SKM-1 (cell line): ENCODE measurements around the gene ELMO3.
A peak's percentile ranks its signal among the peaks of the same experiment; 100 is the strongest.

Experiments used
- DNase-seq: peaks from one replicate; lab custom pipeline; 2025; ENCODE audit not compliant: unreplicated experiment; lab: John Stamatoyannopoulos, UW

The ELMO3 gene

GRCh38 chr16:67237396-67238277, 38.7 kb downstream of the ELMO3 start:
- no peak for DNase-seq

- no peak for DNase-seq
Measured at GRCh38 chr16:67238278-67238575, 39.3 kb downstream of the ELMO3 start.

- no peak for DNase-seq
Measured at GRCh38 chr16:67238806-67239470, 40.0 kb downstream of the ELMO3 start.

- DNase-seq = no peak
Measured at GRCh38 chr16:67240506-67240905, 41.6 kb downstream of the ELMO3 start.

- no peak for DNase-seq
Measured at GRCh38 chr16:67241008-67241900, 42.3 kb downstream of the ELMO3 start.

GRCh38 chr16:67242138-67242730, 43.3 kb downstream of the ELMO3 start:
- no peak for DNase-seq

GRCh38 chr16:67243481-67243880, 44.5 kb downstream of the ELMO3 start:
- DNase-seq = no peak

GRCh38 chr16:67244387-67245185, 45.7 kb downstream of the ELMO3 start:
- DNase-seq = peak; percentile 92

- DNase-seq = no peak
Measured at GRCh38 chr16:67245186-67245585, 46.3 kb downstream of the ELMO3 start.

GRCh38 chr16:67245674-67246080, 46.7 kb downstream of the ELMO3 start:
- DNase-seq = no peak

- DNase-seq = no peak
Measured at GRCh38 chr16:67246081-67246755, 47.3 kb downstream of the ELMO3 start.

GRCh38 chr16:67246756-67247191, 47.8 kb downstream of the ELMO3 start:
- no peak for DNase-seq

GRCh38 chr16:67247192-67248072, 48.5 kb downstream of the ELMO3 start, which contains the start of gene FHOD1:
FHOD1 (minus strand) TSS chr16:67247481; CDS start chr16:67247410, 71 bp downstream.
- DNase-seq = peak; percentile 85

- no peak for DNase-seq
Measured at GRCh38 chr16:67248073-67248400, 49.1 kb downstream of the ELMO3 start.

GRCh38 chr16:67248401-67249177, 49.7 kb downstream of the ELMO3 start, which contains the start of gene SLC9A5:
SLC9A5 (plus strand) TSS chr16:67248979; CDS start chr16:67249015, 36 bp downstream.
- no peak for DNase-seq

GRCh38 chr16:67249178-67250044, 50.5 kb downstream of the ELMO3 start:
- DNase-seq = no peak

GRCh38 chr16:67250045-67250327, 51.1 kb downstream of the ELMO3 start:
- no peak for DNase-seq
